ENCODE measurements around the gene OR2L3.

Gene OR2L3

DNA sequence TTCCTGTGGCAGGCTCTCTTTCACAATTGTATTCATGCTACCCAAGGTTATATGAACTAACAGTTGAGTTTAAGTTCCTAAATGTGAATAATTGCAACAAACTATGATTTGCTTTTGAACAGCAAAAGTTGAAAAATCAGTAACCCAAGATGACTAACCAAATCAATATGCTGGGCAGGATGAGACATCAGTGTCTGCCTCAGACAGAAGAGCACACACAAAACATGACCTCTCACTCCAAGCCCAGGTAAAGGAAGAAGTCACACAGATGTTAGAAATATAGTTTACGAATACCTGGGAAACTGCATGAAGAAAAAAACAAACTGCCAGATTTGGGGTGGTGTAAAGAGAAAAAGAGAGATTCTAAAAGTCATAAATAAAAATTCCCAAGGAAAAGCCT is 51.9 kb downstream of the OR2L3 start:
- Mint-ChIP-seq H3K4me1 (ENCODE audit: low read depth) (no peaks in the 10 kb centered on the region), H3K4me3 (no peak overlapping the region), H3K9me3 (peaks cover 10% of the 10 kb centered on the region), H3K27ac (no peak overlapping the region), H3K36me3 (ENCODE audit: low read depth) (no peaks in the 10 kb centered on the region), H3K27me3 (no peaks in the 10 kb centered on the region)

GRCh38 chr1:248102847-248103246 is 56.2 kb downstream of the OR2L3 start:
- Mint-ChIP-seq H3K4me3 (no peak overlapping the region), H3K27me3 (no peaks in the 10 kb centered on the region), H3K27ac (no peak overlapping the region), H3K36me3 (ENCODE audit: low read depth) (no peaks in the 10 kb centered on the region), H3K4me1 (ENCODE audit: low read depth) (no peaks in the 10 kb centered on the region), H3K9me3 (peaks cover 11% of the 10 kb centered on the region)

DNA sequence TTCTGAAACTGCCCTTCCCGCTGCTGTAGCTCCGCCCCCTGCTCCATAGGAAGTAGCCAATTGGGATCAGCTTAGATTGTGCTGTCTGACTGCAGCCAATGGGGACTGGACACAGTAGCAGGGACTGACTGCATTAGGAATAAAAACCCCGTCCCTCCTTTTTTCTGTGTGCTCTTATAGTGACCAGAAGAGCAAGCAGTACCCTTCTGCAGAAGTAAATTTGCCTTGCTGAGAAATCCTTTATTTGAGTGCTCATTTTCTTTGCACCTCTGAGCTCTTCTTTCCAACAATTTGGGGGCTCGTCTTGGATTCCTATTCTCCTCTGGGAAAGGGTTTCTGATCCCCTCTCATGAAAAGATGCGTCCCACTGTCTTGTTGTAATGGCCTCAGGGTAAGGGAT is 64.5 kb downstream of the OR2L3 start:
- Mint-ChIP-seq H3K9me3 (peaks cover 27% of the 10 kb centered on the region), H3K36me3 (ENCODE audit: low read depth) (peaks cover 4% of the 10 kb centered on the region), H3K4me3 (no peak overlapping the region), H3K4me1 (ENCODE audit: low read depth) (no peaks in the 10 kb centered on the region), H3K27me3 (no peaks in the 10 kb centered on the region), H3K27ac (no peak overlapping the region)

Data from stimulated activated naive CD8-positive, alpha-beta T cell treated with anti-CD3 and anti-CD28 coated beads, Interleukin-15, Interleukin-2, amounts not matched to agents 100 ng/mL and 50 ng/mL, for 24 hours (primary cell).